Ovary (tissue), 3 donors: ENCODE data around the gene TFDP2.

Experiments
- EP300 ChIP-seq: sonication (generic); formaldehyde crosslinking; IDR thresholded peaks from one replicate; pipeline ENCODE4 v1.6.1; 2017; ENCODE audit warnings: antibody characterized with exemption
- POLR2A ChIP-seq: fragments of 450-650 bp; IDR thresholded peaks from one replicate; pipeline ENCODE4 v1.6.1; 2017; ENCODE audit warnings: antibody characterized with exemption, mild to moderate bottlenecking, moderate library complexity
- TF ChIP-seq, protein P1 (sequence below), 3 donors: fragments of 450-650 bp in 2 of 3; fragments of 200-600 bp in 1 of 3; IDR thresholded peaks; one replicate each; pipeline versions ENCODE4 v1.5.1 to v1.8.0; 2016 to 2022; ENCODE audit warnings: antibody characterized with exemption in 3 of 3, mild to moderate bottlenecking in 1 of 3
- donor health status: DM: no; HTN: no; CAD: no.

DNA sequence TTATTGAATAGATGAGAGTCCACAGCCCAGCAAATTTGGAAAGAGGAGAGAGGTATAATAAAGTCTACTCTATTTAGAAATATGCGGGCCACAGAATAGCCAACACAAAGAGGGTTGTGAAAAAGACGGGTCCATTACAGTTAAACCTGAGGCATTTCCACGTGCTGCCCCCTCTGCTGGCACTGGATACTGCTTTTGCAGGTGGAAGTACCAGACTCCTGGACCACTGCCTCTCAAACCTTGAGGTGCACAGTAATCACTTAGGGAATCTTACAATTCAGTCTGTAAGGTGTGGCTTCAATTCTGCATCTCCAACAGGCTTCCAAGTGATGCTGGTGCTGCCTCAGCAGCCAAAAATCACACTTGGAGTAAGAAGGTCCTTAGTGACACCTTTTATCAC lies 3.0 kb upstream of the TFDP2 start:
- TF ChIP-seq, protein P1, sequence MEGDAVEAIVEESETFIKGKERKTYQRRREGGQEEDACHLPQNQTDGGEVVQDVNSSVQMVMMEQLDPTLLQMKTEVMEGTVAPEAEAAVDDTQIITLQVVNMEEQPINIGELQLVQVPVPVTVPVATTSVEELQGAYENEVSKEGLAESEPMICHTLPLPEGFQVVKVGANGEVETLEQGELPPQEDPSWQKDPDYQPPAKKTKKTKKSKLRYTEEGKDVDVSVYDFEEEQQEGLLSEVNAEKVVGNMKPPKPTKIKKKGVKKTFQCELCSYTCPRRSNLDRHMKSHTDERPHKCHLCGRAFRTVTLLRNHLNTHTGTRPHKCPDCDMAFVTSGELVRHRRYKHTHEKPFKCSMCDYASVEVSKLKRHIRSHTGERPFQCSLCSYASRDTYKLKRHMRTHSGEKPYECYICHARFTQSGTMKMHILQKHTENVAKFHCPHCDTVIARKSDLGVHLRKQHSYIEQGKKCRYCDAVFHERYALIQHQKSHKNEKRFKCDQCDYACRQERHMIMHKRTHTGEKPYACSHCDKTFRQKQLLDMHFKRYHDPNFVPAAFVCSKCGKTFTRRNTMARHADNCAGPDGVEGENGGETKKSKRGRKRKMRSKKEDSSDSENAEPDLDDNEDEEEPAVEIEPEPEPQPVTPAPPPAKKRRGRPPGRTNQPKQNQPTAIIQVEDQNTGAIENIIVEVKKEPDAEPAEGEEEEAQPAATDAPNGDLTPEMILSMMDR (IDR thresholded peaks at IDR 0.05) = no peak
- TF ChIP-seq POLR2A (no peak), EP300 (no peak)
